Measurements from ENCODE around the gene RPL10. TPM values are rescaled to one million over a fixed set of nuclear protein-coding genes. Genes with fewer than 3 reads are reported as not detected.

The RPL10 gene
- total and polyA plus RNA-seq, 2 of the 8 experiments (the other 6 are each of a cell fraction or from before 2014, with no cell fraction given) = 2,633 to 4,293 TPM

GRCh38 chrX:154382483-154383069 lies 15.6 kb upstream of the RPL10 start:
- ChIA-PET CTCF (ENCODE audit: partially characterized antibody) (interaction anchor here (1.7 to 3.9 kb wide), 2 partner anchors 9 to 145 kb away, joined by 6 to 29 read pairs; partner anchors contain the start of gene FLNA), POLR2A (ENCODE audit: partially characterized antibody) (interaction anchor here (1.2 to 6.5 kb wide), 5 partner anchors 9 to 34 kb away, joined by 5 to 107 read pairs (median 31); partner anchors contain the start of genes FLNA and RPL10)
- no peak overlapping the region for H3K4ac ChIP-seq (replicated peaks; ENCODE audit: insufficient read length, low read depth, low read length)
- no peaks in the 10 kb centered on the region for H3K9me3 ChIP-seq (ENCODE audit: insufficient read depth in 2 of 2, low read depth in 1 of 2, low read length in 1 of 2)
- H3K4me2 ChIP-seq (ENCODE audit: insufficient read depth in 1 of 2, low read depth in 2 of 2, low read length in 2 of 2) = no peak overlapping the region; a peak in 1 of 4 replicates
- H2BK5ac ChIP-seq (ENCODE audit: low read depth, low read length) = no peak overlapping the region
- H3K36me3 ChIP-seq (ENCODE audit: control insufficient read depth in 2 of 4, insufficient read depth in 4 of 4, low read length in 3 of 4) = peaks cover 0 to 26% (median 0%) of the 10 kb centered on the region in 4 experiments; a peak in 2 of 8 replicates
- H3K4me3 ChIP-seq (ENCODE audit: extremely low read depth in 1 of 4, insufficient read depth in 2 of 4, low read depth in 3 of 4, low read length in 4 of 4) = no peak overlapping the region
- peaks cover 0 to 2% of the 10 kb centered on the region in 2 experiments for H4K20me1 ChIP-seq (replicated peaks in 1 of 2; ENCODE audit: control insufficient read depth in 1 of 2, insufficient read depth in 2 of 2, low read length in 2 of 2)
- no peaks in the 10 kb centered on the region for H3K27me3 ChIP-seq (replicated peaks in 1 of 4; ENCODE audit: control insufficient read depth in 3 of 4, extremely low read depth in 1 of 4, insufficient read depth in 3 of 4, low read length in 3 of 4)
- H2AK5ac ChIP-seq (ENCODE audit: low read depth, low read length) = no peak overlapping the region
- H3K27ac ChIP-seq (ENCODE audit: low read depth, low read length) = no peak overlapping the region
- no peak overlapping the region for H2BK12ac ChIP-seq (ENCODE audit: low read depth, low read length)
- H3K79me2 ChIP-seq (ENCODE audit: control insufficient read depth in 1 of 2, insufficient read depth in 2 of 2, low read length in 2 of 2) = peaks cover 0 to 13% of the 10 kb centered on the region in 2 experiments; a peak in 2 of 4 replicates
- peaks cover 4% of the 10 kb centered on the region; the same call in 1 of the 2 replicates for H3K23me2 ChIP-seq (ENCODE audit: low read depth, low read length)
- H4K91ac ChIP-seq (replicated peaks; ENCODE audit: insufficient read length, low read length) = no peak overlapping the region
- H3K4me1 ChIP-seq (replicated peaks in 1 of 4; ENCODE audit: control insufficient read depth in 3 of 4, insufficient read depth in 4 of 4, low read length in 3 of 4) = peaks cover 0 to 20% (median 9%) of the 10 kb centered on the region in 4 experiments; a peak in 6 of 7 replicates
- no peak overlapping the region for H2AFZ ChIP-seq (ENCODE audit: low read length)
- no peak overlapping the region for H2BK15ac ChIP-seq (ENCODE audit: low read length)
- no peak overlapping the region for H3K14ac ChIP-seq (ENCODE audit: insufficient read length)
- no peak overlapping the region for H3K56ac ChIP-seq (replicated peaks; ENCODE audit: insufficient read length, low read depth, low read length)
- WGBS, 2 experiments (ENCODE audit: extremely low coverage in 1 of 2, insufficient coverage in 1 of 2, insufficient read length in 1 of 2, insufficient replicate concordance in 2 of 2, low coverage in 1 of 2, low lambda C conversion rate in 2 of 2, missing lambda C conversion rate in 1 of 2) = 95% methylated on average over 11 of the region's 11 CpGs; no CpG with 5 or more reads in 1 of the 2 experiments
- no peaks in the 10 kb centered on the region for H3K79me1 ChIP-seq (ENCODE audit: low read depth, low read length)
- H4K8ac ChIP-seq (ENCODE audit: extremely low read depth, insufficient read depth, low read length) = no peak overlapping the region
- no peak overlapping the region for H3K23ac ChIP-seq (ENCODE audit: insufficient read length)
- no peak for DNase-seq (ENCODE audit: low read depth in 1 of 2, low spot score in 2 of 2)
- H2BK20ac ChIP-seq (ENCODE audit: low read length) = no peak overlapping the region
- no peak for FAIRE-seq
- H3K18ac ChIP-seq (ENCODE audit: extremely low read depth, low read length) = no peak overlapping the region
- no peak overlapping the region for H2BK120ac ChIP-seq (replicated peaks; ENCODE audit: low read depth, low read length)
- H4K5ac ChIP-seq (ENCODE audit: insufficient read length, low read depth, low read length) = no peak overlapping the region
- 0 out of 2 replicates have a peak, but pooled peaks have one; percentile 74 for TF ChIP-seq POLR2AphosphoS5 (IDR thresholded peaks at IDR 0.05; ENCODE audit: low read depth, low read length)
- TF ChIP-seq GABPA (IDR thresholded peaks at IDR 0.05; ENCODE audit: borderline replicate concordance, insufficient read depth, low read length) = no peak
- peak in 1 of 2 experiments; percentile 42; a peak in 1 of 3 replicates for TF ChIP-seq POLR2A (IDR thresholded peaks at IDR 0.05; ENCODE audit: control extremely low read depth in 1 of 2, low read depth in 2 of 2, low read length in 2 of 2)
- TF ChIP-seq CBX5 (IDR thresholded peaks at IDR 0.05; ENCODE audit: low read depth, low read length) = no peak
- no peak overlapping the region for H3K9ac ChIP-seq (replicated peaks in 1 of 4; ENCODE audit: extremely low read depth in 1 of 4, low read depth in 3 of 4, low read length in 3 of 4)
